T-helper 17 cell (primary cell): ENCODE measurements around the gene KAZN. TPM values are rescaled to one million over a fixed set of nuclear protein-coding genes. Genes with fewer than 3 reads are reported as not detected.

Experiments
- ATAC-seq: fragments of 150-1000 bp; cut with Tn5 transposase; 2 replicates; pipeline ENCODE4 v1.10.0; 2021; ENCODE audit warnings: mild to moderate bottlenecking, moderate library complexity
- DNase-seq, 3 donors: peaks; one replicate each; pipeline versions ENCODE4 v3.0.0 to v3.0.0-alpha.2; 2020 to 2021
- H3K9me3 ChIP-seq: one replicate; pipeline ENCODE4 v1.7.0; 2013; ENCODE audit warnings: low read length, mild to moderate bottlenecking; ENCODE audit not compliant: control insufficient read depth, poor library complexity, severe bottlenecking
- H3K27ac Mint-ChIP-seq: one replicate; pipeline ENCODE4 v1.8.0; 2022; ENCODE audit warnings: mild to moderate bottlenecking, moderate library complexity, mixed read lengths
- H3K27me3 Mint-ChIP-seq: one replicate; pipeline ENCODE4 v1.8.0; 2022; ENCODE audit warnings: mixed read lengths
- H3K36me3 Mint-ChIP-seq: one replicate; pipeline ENCODE4 v1.8.0; 2022; ENCODE audit warnings: low read depth, mixed read lengths
- H3K4me1 Mint-ChIP-seq: one replicate; pipeline ENCODE4 v1.8.0; 2022; ENCODE audit warnings: mild to moderate bottlenecking, mixed read lengths
- H3K4me3 Mint-ChIP-seq: one replicate; pipeline ENCODE4 v1.8.0; 2022; ENCODE audit warnings: mild to moderate bottlenecking, moderate library complexity, mixed read lengths
- total RNA-seq, 4 donors: library from RNA in 2 of 4; stranded (reverse) in 2 of 4; gene quantifications; one replicate each; pipeline ENCODE4 v1.2.3 and lab custom pipeline; 2022 to 2026

The KAZN gene
- total RNA-seq, 2 donors from 2014 or later: 0.10 to 0.62 TPM

DNA sequence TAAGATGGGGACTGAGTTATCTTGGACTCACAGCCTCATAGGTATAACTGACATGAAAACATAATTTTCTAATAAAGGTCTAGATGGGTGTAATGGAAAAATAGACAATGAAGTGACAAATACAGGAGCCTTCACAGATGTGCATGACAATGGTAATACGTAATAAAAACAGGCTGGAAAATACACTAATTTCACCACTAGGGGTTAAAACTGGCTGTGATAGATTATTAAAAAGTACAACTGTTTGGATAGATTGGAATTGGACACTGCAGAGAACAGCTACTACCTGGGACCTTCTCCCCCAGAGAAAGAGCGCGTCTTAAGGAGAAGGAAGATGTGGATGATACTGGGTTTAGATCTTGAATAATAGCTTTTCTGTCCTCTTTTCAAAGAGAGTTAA is 9.8 kb downstream of the KAZN start:
- ATAC-seq (no peak), DNase-seq (no peak)
- H3K9me3 ChIP-seq: no peaks in the 10 kb centered on the region
- peaks cover 49% of the 10 kb centered on the region for H3K27me3 Mint-ChIP-seq
- no peak overlapping the region for H3K27ac Mint-ChIP-seq
- no peaks in the 10 kb centered on the region for H3K4me1 Mint-ChIP-seq
- no peaks in the 10 kb centered on the region for H3K36me3 Mint-ChIP-seq
- H3K4me3 Mint-ChIP-seq: no peak overlapping the region

DNA sequence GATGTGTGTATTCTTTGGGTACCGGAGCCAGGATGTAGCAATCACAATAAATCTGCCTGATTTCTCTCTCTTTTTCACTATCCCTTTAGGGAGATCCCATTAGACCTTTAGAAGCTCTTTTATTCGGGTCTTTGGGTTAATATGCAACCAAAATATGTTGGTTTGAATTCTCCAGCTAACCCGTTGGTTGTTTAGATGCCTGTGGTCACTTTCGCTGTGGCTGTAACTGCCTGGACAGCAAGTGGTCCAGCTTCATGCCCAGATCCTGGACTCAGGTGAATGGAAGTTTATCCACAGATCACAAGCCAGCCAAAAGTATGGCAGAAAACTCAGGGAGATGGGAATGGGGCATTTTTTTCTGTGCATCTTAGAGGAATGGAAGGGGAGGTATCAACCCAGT is 12.3 kb downstream of the KAZN start:
- DNase-seq (no peak), ATAC-seq (no peak)
- no peak overlapping the region for H3K27ac Mint-ChIP-seq
- no peaks in the 10 kb centered on the region for H3K4me1 Mint-ChIP-seq
- no peaks in the 10 kb centered on the region for H3K9me3 ChIP-seq
- no peak overlapping the region for H3K4me3 Mint-ChIP-seq
- H3K36me3 Mint-ChIP-seq: no peaks in the 10 kb centered on the region
- peaks cover 44% of the 10 kb centered on the region for H3K27me3 Mint-ChIP-seq

DNA sequence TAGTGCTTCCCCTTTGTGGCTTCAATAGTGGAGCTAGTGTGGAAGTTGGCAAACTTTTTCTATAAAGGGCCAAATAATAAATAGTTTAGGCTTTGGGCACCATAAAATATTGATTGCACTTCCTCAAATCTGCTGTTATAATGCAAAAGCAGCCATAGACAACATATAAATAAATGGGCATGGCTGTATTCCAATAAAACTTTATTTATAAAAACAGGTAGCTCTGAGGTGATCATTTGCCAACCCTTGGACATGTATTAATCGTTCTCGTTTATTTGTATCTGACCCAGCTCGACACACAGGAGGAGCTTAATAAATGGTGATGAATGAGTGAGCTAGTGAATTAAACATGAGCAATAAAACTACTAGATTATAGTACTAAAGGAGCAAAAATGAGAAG is 13.3 kb downstream of the KAZN start:
- no peaks in the 10 kb centered on the region for H3K4me1 Mint-ChIP-seq

GRCh38 chr1:14612256-14612655 is 13.8 kb downstream of the KAZN start:
- H3K27ac Mint-ChIP-seq: no peak overlapping the region
- H3K9me3 ChIP-seq: no peaks in the 10 kb centered on the region
- H3K36me3 Mint-ChIP-seq: no peaks in the 10 kb centered on the region
- ATAC-seq (no peak), DNase-seq (no peak)
- peaks cover 34% of the 10 kb centered on the region for H3K27me3 Mint-ChIP-seq
- no peaks in the 10 kb centered on the region for H3K4me1 Mint-ChIP-seq
- no peak overlapping the region for H3K4me3 Mint-ChIP-seq

More for the DNA sequence above, 13.3 kb downstream of the KAZN start:
- H3K9me3 ChIP-seq: no peaks in the 10 kb centered on the region
- no peak overlapping the region for H3K27ac Mint-ChIP-seq
- ATAC-seq (no peak), DNase-seq (no peak)
- peaks cover 34% of the 10 kb centered on the region for H3K27me3 Mint-ChIP-seq
- no peak overlapping the region for H3K4me3 Mint-ChIP-seq
- H3K36me3 Mint-ChIP-seq: no peaks in the 10 kb centered on the region

DNA sequence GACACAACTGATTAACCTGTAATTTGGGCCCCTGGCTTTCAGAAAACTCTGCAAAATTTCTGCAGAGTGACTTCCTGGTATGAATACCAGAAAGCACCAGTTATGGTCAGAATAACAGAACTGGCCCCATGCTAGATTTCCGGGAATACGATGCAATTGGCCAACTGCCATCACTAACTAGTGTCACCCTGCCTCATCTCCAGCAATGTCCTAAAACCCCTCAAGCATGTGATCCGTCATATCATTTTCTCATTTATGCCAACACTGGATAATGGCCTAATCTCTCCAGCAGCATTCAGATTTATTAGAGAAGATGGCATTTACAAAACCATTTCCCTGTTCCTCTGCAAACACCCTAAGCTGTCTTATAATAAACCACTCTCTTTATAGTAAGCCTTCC is 15.4 kb downstream of the KAZN start:
- H3K4me3 Mint-ChIP-seq: no peak overlapping the region
- ATAC-seq: no peak
- no peak overlapping the region for H3K27ac Mint-ChIP-seq
- H3K27me3 Mint-ChIP-seq: peaks cover 19% of the 10 kb centered on the region
- H3K4me1 Mint-ChIP-seq: no peaks in the 10 kb centered on the region
- H3K9me3 ChIP-seq: no peaks in the 10 kb centered on the region
- no peak for DNase-seq
- H3K36me3 Mint-ChIP-seq: no peaks in the 10 kb centered on the region

DNA sequence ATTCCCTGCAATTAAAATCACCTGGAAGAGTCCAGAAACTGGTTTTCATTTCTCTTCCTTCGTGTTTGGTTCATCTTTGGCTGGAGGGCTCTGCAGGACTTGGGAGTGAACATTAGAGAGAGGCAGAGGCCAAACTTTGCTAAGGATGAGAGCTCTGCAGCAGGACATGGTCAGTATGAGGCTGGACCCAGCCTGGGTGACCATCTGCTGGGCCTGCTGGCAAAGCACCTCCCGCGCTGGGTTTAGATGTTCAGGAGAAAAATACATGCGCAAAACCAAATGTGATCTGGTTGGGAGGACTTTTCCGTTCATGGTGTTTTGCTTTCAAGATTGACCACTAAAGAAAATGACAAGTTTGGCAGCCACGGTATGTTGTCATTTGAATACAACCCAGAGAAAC is 15.9 kb downstream of the KAZN start:
- no peak for ATAC-seq
- no peaks in the 10 kb centered on the region for H3K36me3 Mint-ChIP-seq
- peaks cover 19% of the 10 kb centered on the region for H3K27me3 Mint-ChIP-seq

DNA sequence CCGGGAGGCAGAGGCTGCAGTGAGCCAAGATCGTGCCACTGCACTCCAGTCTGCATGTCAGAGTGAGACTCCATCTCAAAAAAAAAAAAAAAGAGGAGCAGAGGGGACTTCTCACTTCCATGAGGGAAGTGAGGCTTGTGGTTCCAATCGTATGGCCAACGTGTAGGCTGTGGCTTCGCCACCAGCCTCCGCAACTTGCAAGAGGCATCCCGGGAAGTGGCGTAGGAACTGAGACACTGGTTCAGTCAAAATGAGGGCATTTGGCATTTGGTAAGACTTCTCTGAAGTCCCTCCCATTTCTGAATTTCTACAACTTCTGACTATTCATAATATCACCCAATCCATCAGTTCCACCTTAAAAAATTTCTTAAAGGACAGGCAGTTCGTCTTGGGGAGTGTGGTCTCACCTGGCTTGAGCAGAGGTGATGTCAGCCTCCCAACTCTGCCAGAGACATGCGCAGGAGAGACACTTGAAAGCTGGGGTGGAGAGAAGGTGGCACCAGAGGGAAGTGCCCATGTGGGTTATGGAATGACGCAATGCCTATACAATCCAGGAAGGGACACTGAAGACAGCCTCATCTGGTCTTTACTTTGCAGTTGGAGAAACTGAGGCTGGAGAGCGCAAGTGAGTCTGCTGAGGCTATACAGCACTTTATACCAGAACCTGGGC is 17.2 kb downstream of the KAZN start:
- H3K9me3 ChIP-seq: no peaks in the 10 kb centered on the region
- Mint-ChIP-seq H3K36me3 (no peaks in the 10 kb centered on the region), H3K27ac (no peak overlapping the region), H3K27me3 (peaks cover 18% of the 10 kb centered on the region), H3K4me3 (no peak overlapping the region), H3K4me1 (no peaks in the 10 kb centered on the region)
- ATAC-seq: no peak
- no peak for DNase-seq

More for the DNA sequence above, 15.9 kb downstream of the KAZN start:
- no peak for DNase-seq
- no peaks in the 10 kb centered on the region for H3K9me3 ChIP-seq
- H3K4me1 Mint-ChIP-seq: no peaks in the 10 kb centered on the region
- H3K27ac Mint-ChIP-seq: no peak overlapping the region
- no peak overlapping the region for H3K4me3 Mint-ChIP-seq

DNA sequence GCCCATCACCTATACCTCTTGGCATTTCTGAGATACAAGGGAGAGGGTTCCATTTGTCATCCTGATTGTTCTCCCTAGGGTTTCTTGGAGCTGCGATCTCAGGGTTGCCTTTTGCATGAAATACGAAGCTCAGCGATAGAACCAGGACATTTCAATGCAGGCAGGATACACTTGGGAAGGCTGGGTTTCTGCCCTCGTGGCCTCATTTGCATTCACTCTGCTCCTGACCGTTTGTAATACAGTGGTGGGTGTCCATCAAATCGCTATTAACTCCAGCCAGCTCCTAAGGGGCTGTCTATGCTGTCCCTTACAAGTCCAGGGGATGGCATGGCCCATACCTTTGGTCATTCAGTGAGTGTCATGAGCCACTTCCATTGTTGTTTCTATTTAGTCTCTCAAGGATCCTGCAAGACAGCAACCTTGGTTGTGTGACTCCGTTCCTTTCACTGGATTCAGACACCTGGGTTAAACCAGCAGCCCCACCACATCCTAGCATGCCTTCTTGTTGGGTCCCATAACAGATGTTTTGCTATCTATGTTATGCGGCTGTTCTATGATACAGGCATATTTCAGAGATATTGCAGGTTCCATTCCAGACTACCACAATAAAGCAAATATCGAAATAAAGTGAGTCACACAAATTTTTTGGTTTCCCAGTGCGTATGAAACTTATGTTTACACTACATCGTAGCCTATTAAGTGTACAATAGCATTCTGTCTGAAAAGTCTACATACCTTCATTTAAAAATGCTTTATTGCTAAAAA is 18.3 kb downstream of the KAZN start:
- H3K9me3 ChIP-seq: no peaks in the 10 kb centered on the region
- no peak for ATAC-seq
- H3K36me3 Mint-ChIP-seq: no peaks in the 10 kb centered on the region
- H3K4me1 Mint-ChIP-seq: no peaks in the 10 kb centered on the region
- no peak overlapping the region for H3K27ac Mint-ChIP-seq
- DNase-seq: no peak
- no peak overlapping the region for H3K4me3 Mint-ChIP-seq
- H3K27me3 Mint-ChIP-seq: peaks cover 11% of the 10 kb centered on the region

GRCh38 chr1:14617791-14618190 is 19.3 kb downstream of the KAZN start:
- no peaks in the 10 kb centered on the region for H3K4me1 Mint-ChIP-seq
- ATAC-seq (no peak), DNase-seq (no peak)
- no peaks in the 10 kb centered on the region for H3K36me3 Mint-ChIP-seq
- peaks cover 7% of the 10 kb centered on the region for H3K27me3 Mint-ChIP-seq
- H3K4me3 Mint-ChIP-seq: no peak overlapping the region
- H3K9me3 ChIP-seq: no peaks in the 10 kb centered on the region
- no peak overlapping the region for H3K27ac Mint-ChIP-seq

DNA sequence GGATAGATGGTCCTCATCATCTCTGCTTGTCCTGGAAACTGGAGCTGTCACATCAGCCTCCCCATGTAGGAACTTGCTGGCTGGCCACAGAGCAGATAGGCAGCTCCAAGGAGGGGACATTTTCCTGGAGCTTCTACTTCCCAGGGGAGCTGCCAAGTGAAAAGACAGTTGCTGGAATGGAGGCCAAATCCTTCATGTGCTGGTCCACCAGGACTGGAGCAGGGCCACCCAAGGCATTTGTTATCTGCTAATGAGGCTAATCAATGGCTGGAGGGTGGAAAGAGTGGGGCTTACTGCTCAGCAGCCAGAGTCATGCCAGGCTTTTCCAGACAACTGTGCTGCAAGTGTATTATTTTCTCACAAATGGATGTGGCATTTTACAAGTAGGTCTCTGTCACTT is 22.5 kb downstream of the KAZN start:
- ATAC-seq (no peak), DNase-seq (no peak)
- H3K4me1 Mint-ChIP-seq: no peaks in the 10 kb centered on the region
- H3K4me3 Mint-ChIP-seq: no peak overlapping the region
- H3K9me3 ChIP-seq: no peaks in the 10 kb centered on the region
- no peak overlapping the region for H3K27ac Mint-ChIP-seq
- no peaks in the 10 kb centered on the region for H3K36me3 Mint-ChIP-seq
- H3K27me3 Mint-ChIP-seq: no peaks in the 10 kb centered on the region

GRCh38 chr1:14623090-14623489 is 24.6 kb downstream of the KAZN start:
- DNase-seq (no peak), ATAC-seq (no peak)
- no peak overlapping the region for H3K27ac Mint-ChIP-seq
- no peaks in the 10 kb centered on the region for H3K9me3 ChIP-seq
- no peaks in the 10 kb centered on the region for H3K36me3 Mint-ChIP-seq
- no peak overlapping the region for H3K4me3 Mint-ChIP-seq
- no peaks in the 10 kb centered on the region for H3K4me1 Mint-ChIP-seq
- peaks cover 4% of the 10 kb centered on the region for H3K27me3 Mint-ChIP-seq

DNA sequence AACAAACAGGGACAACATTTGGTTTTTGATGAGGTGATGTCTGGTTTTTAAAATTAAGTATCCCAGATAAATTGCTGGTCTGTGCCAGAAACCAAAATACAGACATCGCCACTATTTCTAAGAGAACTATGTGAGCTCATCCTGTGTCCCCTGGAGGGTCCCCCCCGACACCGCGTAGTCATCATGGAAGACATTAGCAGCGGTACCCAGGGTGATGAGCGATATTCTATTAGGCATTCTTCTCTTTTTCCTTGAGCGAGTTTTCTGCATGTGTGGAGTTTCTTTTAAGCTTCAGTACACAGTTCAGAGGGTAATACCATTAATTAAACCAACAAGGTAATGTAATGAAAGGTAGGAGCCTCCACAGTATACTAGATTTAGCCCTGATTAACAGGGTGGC is 26.5 kb downstream of the KAZN start:
- no peak for DNase-seq
- no peak overlapping the region for H3K27ac Mint-ChIP-seq

DNA sequence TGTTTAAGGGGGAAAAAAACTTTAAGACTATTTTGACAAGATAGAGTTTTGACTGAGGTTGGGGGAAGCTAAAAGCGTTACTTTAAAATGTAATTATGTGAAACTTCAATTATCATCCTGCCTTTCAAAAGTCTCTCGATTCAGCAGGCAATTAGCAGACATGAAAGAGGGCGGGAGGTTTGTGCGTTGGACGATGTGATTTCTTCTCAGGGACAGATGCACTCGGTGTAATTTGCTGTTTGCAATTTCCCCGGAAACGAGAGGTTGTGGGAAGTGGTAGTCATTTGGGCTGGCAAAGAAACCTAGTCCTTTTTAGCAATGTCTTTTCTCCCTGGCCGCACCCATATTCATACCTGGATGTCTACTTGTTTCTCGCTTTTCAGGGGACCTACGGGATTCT is 27.1 kb downstream of the KAZN start:
- Mint-ChIP-seq H3K27ac (no peak overlapping the region), H3K27me3 (peaks cover 4% of the 10 kb centered on the region), H3K36me3 (no peaks in the 10 kb centered on the region), H3K4me1 (no peaks in the 10 kb centered on the region), H3K4me3 (no peak overlapping the region)
- no peak for ATAC-seq
- no peak for DNase-seq
- no peaks in the 10 kb centered on the region for H3K9me3 ChIP-seq

More for the DNA sequence above, 26.5 kb downstream of the KAZN start:
- Mint-ChIP-seq H3K36me3 (no peaks in the 10 kb centered on the region), H3K4me3 (no peak overlapping the region), H3K27me3 (peaks cover 4% of the 10 kb centered on the region), H3K4me1 (no peaks in the 10 kb centered on the region)
- no peak for ATAC-seq
- no peaks in the 10 kb centered on the region for H3K9me3 ChIP-seq

DNA sequence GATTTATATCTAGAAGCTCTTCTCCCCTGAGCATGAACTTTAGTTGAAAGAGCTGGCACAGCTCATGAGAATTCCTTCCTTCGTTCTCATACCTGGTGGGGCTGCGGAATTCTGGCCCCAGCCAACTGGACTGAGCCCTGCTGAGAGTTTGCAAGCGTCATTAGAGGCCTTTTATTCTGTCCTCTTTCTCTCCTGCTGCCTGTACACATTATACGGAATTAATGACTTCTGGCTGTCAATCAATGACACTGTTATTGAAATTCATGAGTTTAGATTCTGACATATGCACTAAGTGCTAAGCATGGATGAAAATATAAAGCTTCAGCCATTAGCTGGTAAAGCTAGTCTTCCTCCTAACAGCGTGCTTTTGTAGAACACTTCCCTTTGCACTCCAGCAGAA is 27.5 kb downstream of the KAZN start:
- H3K27ac Mint-ChIP-seq: no peak overlapping the region
- H3K9me3 ChIP-seq: no peaks in the 10 kb centered on the region
- DNase-seq (no peak), ATAC-seq (no peak)
- no peaks in the 10 kb centered on the region for H3K36me3 Mint-ChIP-seq
- no peaks in the 10 kb centered on the region for H3K4me1 Mint-ChIP-seq
- H3K4me3 Mint-ChIP-seq: no peak overlapping the region
- H3K27me3 Mint-ChIP-seq: peaks cover 4% of the 10 kb centered on the region
